Tibial artery (tissue), 4 donors: ENCODE results near the gene CDK8.
A peak's percentile ranks its signal among the peaks of the same experiment; 100 is the strongest.

ENCODE experiments used
- DNase-seq, 2 donors: peaks; one replicate each; pipeline ENCODE4 v3.0.0-alpha.2; 2019
- H3K27ac ChIP-seq, 2 donors: fragments of 200-600 bp; sonication (generic) in 1 of 2; 1 replicate in 1 of 2; 2 replicates in 1 of 2; pipeline ENCODE4 v1.5.1; 2018 to 2019; ENCODE audit warnings: mild to moderate bottlenecking in 1 of 2
- H3K27me3 ChIP-seq, 2 donors: fragments of 200-600 bp; sonication (generic) in 1 of 2; one replicate each; pipeline versions ENCODE4 v1.5.1 to v1.6.0; 2016 to 2019
- H3K36me3 ChIP-seq, 3 donors: fragments of 200-600 bp; sonication (generic) in 2 of 3; one replicate each; pipeline ENCODE4 v1.5.1; 2016 to 2019; ENCODE audit warnings: mild to moderate bottlenecking in 2 of 3
- H3K4me1 ChIP-seq, 4 donors: fragments of 200-600 bp; sonication (generic) in 2 of 4; 1 replicate in 3 of 4; 2 replicates in 1 of 4; pipeline ENCODE4 v1.5.1; 2016 to 2019
- H3K4me3 ChIP-seq, 2 donors: fragments of 200-600 bp; sonication (generic) in 1 of 2; 1 replicate in 1 of 2; 2 replicates in 1 of 2; pipeline ENCODE4 v1.5.1; 2018 to 2019; ENCODE audit warnings: mild to moderate bottlenecking in 2 of 2
- H3K9me3 ChIP-seq, 3 donors: fragments of 200-600 bp; sonication (generic) in 1 of 3; one replicate each; pipeline ENCODE4 v1.5.1; 2016 to 2019
- CTCF ChIP-seq, 2 experiments: fragments of 200-600 bp in 1 of 2; fragments of 450-650 bp in 1 of 2; IDR thresholded peaks; one replicate each; pipeline ENCODE4 v1.5.1; 2017 to 2019; ENCODE audit warnings: antibody characterized with exemption in 2 of 2, mild to moderate bottlenecking in 1 of 2, moderate library complexity in 1 of 2
- intact Hi-C: fragments of 100-400 bp; cut with DNase I; formaldehyde crosslinking; loops from one replicate; pipeline ENCODE4 v1.15.0; 2023; ENCODE audit warnings: low total_unique reads

The CDK8 gene

GRCh38 chr13:26376430-26376829, 122.5 kb downstream of the CDK8 start:
- no peak overlapping the region for H3K27ac ChIP-seq
- no peak overlapping the region for H3K4me3 ChIP-seq
- intact Hi-C loops: no loop called here
- H3K36me3 ChIP-seq: no peaks in the 10 kb centered on the region
- DNase-seq: no peak
- no peaks in the 10 kb centered on the region for H3K27me3 ChIP-seq
- no peak for TF ChIP-seq CTCF (IDR thresholded peaks at IDR 0.05)
- H3K9me3 ChIP-seq: no peaks in the 10 kb centered on the region
- H3K4me1 ChIP-seq: peaks cover 0 to 6% (median 0%) of the 10 kb centered on the region in 4 donors

- no peaks in the 10 kb centered on the region for H3K9me3 ChIP-seq
- H3K4me3 ChIP-seq: no peak overlapping the region
- intact Hi-C loops: no loop called here
- H3K4me1 ChIP-seq: peaks cover 0 to 8% (median 0%) of the 10 kb centered on the region in 4 donors
- H3K27me3 ChIP-seq: no peaks in the 10 kb centered on the region
- H3K36me3 ChIP-seq: no peaks in the 10 kb centered on the region
- no peak overlapping the region for H3K27ac ChIP-seq
- no peak for DNase-seq
- peak in 1 of 2 experiments; percentile 23 for TF ChIP-seq CTCF (IDR thresholded peaks at IDR 0.05)
Observed at GRCh38 chr13:26377038-26377437, 123.1 kb downstream of the CDK8 start.

GRCh38 chr13:26378116-26378515, 124.2 kb downstream of the CDK8 start:
- DNase-seq: no peak
- intact Hi-C loops: no loop called here
- Histone ChIP-seq H3K9me3 (no peaks in the 10 kb centered on the region), H3K4me1 (peaks cover 0 to 8% (median 0%) of the 10 kb centered on the region in 4 donors), H3K36me3 (no peaks in the 10 kb centered on the region), H3K27me3 (no peaks in the 10 kb centered on the region), H3K4me3 (no peak overlapping the region), H3K27ac (no peak overlapping the region)
- TF ChIP-seq CTCF (IDR thresholded peaks at IDR 0.05): no peak

GRCh38 chr13:26379831-26380230, 125.9 kb downstream of the CDK8 start:
- intact Hi-C loops: no loop called here
- TF ChIP-seq CTCF (IDR thresholded peaks at IDR 0.05): no peak
- no peaks in the 10 kb centered on the region for H3K36me3 ChIP-seq
- DNase-seq: no peak
- H3K27ac ChIP-seq: no peak overlapping the region
- H3K4me3 ChIP-seq: no peak overlapping the region
- H3K27me3 ChIP-seq: no peaks in the 10 kb centered on the region
- no peaks in the 10 kb centered on the region for H3K9me3 ChIP-seq
- peaks cover 0 to 8% (median 0%) of the 10 kb centered on the region in 4 donors for H3K4me1 ChIP-seq

- DNase-seq: no peak
- Histone ChIP-seq H3K9me3 (no peaks in the 10 kb centered on the region), H3K4me3 (no peak overlapping the region), H3K4me1 (peaks cover 0 to 8% (median 0%) of the 10 kb centered on the region in 4 donors), H3K36me3 (peaks cover 0 to 6% (median 5%) of the 10 kb centered on the region in 3 donors), H3K27ac (no peak overlapping the region), H3K27me3 (no peaks in the 10 kb centered on the region)
- TF ChIP-seq CTCF (IDR thresholded peaks at IDR 0.05): no peak
- intact Hi-C loops: no loop called here
Observed at GRCh38 chr13:26380930-26381329, 127.0 kb downstream of the CDK8 start.

GRCh38 chr13:26382366-26382765, 128.4 kb downstream of the CDK8 start:
- TF ChIP-seq CTCF (IDR thresholded peaks at IDR 0.05): no peak
- no peak for DNase-seq
- Histone ChIP-seq H3K4me1 (peaks cover 0 to 8% (median 0%) of the 10 kb centered on the region in 4 donors), H3K36me3 (peaks cover 3 to 9% (median 8%) of the 10 kb centered on the region in 3 donors), H3K9me3 (no peaks in the 10 kb centered on the region), H3K27ac (no peak overlapping the region), H3K4me3 (no peak overlapping the region), H3K27me3 (no peaks in the 10 kb centered on the region)
- intact Hi-C loops: no loop called here
